ENCODE results near the gene GALNT17. TPM values are rescaled to one million over a fixed set of nuclear protein-coding genes. Genes with fewer than 3 reads are reported as not detected.

Gene GALNT17
- total RNA-seq, 1 donor from 2014 or later: 95.3 TPM

- Histone ChIP-seq H3K4me3 (no peak overlapping the region), H3K36me3 (no peaks in the 10 kb centered on the region), H3K27ac (replicated peaks) (no peak overlapping the region), H3K4me1 (peaks cover 14% of the 10 kb centered on the region), H3K27me3 (ENCODE audit: low read depth) (no peaks in the 10 kb centered on the region), H3K9me3 (replicated peaks) (no peaks in the 10 kb centered on the region)
- TF ChIP-seq, protein P1, sequence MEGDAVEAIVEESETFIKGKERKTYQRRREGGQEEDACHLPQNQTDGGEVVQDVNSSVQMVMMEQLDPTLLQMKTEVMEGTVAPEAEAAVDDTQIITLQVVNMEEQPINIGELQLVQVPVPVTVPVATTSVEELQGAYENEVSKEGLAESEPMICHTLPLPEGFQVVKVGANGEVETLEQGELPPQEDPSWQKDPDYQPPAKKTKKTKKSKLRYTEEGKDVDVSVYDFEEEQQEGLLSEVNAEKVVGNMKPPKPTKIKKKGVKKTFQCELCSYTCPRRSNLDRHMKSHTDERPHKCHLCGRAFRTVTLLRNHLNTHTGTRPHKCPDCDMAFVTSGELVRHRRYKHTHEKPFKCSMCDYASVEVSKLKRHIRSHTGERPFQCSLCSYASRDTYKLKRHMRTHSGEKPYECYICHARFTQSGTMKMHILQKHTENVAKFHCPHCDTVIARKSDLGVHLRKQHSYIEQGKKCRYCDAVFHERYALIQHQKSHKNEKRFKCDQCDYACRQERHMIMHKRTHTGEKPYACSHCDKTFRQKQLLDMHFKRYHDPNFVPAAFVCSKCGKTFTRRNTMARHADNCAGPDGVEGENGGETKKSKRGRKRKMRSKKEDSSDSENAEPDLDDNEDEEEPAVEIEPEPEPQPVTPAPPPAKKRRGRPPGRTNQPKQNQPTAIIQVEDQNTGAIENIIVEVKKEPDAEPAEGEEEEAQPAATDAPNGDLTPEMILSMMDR (IDR thresholded peaks at IDR 0.05; ENCODE audit: borderline replicate concordance): no peak
- intact Hi-C loops (cut with micrococcal nuclease): no loop called here
- DNase-seq: no peak
Observed at GRCh38 chr7:71298378-71298777, 166.4 kb downstream of the GALNT17 start.

DNA sequence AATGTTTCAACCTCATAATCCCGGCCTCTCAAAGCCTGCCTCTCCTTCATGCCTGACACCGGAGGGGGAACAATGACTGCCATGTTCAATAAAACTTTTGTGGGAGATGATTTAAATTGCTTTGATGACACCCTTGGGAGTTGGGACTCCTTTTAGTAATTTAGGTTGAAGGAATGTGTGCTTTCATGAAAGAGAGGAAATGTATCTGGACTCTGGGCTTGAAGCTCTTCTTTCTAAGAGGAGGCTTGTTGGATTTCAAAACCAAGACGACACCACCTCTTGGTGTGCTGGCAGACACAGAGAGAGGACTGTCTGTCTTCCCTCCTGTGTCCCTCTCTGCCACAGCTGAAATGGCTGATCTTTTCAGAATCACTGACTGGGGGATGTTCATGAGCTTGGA lies 168.1 kb downstream of the GALNT17 start:
- intact Hi-C loops (cut with micrococcal nuclease): no loop called here

DNA sequence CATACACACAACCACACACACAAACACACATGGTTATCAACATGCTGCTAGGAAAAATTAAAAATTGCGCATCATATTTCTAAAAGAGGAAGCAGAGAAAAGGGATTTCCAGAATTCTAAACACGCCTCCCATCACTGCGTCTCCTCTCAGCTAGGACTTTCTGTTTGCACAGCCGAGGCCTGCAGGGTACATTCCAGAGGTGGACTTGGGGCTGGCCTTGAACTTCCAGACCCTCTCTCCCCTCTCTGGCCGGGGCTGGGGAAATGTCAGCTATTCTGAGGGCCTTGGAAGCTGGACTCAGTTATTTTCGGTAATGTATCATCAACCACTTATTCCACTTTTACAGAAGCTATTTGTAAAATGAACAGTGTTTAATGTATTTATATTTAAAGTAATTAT lies 168.7 kb downstream of the GALNT17 start:
- Histone ChIP-seq H3K4me3 (no peak overlapping the region), H3K27ac (replicated peaks) (no peak overlapping the region), H3K36me3 (no peaks in the 10 kb centered on the region), H3K4me1 (peaks cover 14% of the 10 kb centered on the region), H3K9me3 (replicated peaks) (no peaks in the 10 kb centered on the region), H3K27me3 (ENCODE audit: low read depth) (no peaks in the 10 kb centered on the region)
- TF ChIP-seq, protein P1 (IDR thresholded peaks at IDR 0.05; ENCODE audit: borderline replicate concordance): no peak
- DNase-seq: no peak
- intact Hi-C loops (cut with micrococcal nuclease): no loop called here

More for the DNA sequence above, 168.1 kb downstream of the GALNT17 start:
- no peaks in the 10 kb centered on the region for H3K9me3 ChIP-seq (replicated peaks)
- no peaks in the 10 kb centered on the region for H3K27me3 ChIP-seq (ENCODE audit: low read depth)
- no peaks in the 10 kb centered on the region for H3K36me3 ChIP-seq
- H3K27ac ChIP-seq (replicated peaks): no peak overlapping the region
- H3K4me3 ChIP-seq: no peak overlapping the region
- H3K4me1 ChIP-seq: peaks cover 14% of the 10 kb centered on the region
- TF ChIP-seq, protein P1 (IDR thresholded peaks at IDR 0.05; ENCODE audit: borderline replicate concordance): no peak
- DNase-seq: no peak

- Histone ChIP-seq H3K27me3 (ENCODE audit: low read depth) (no peaks in the 10 kb centered on the region), H3K4me3 (no peak overlapping the region), H3K4me1 (peaks cover 14% of the 10 kb centered on the region), H3K27ac (replicated peaks) (no peak overlapping the region), H3K9me3 (replicated peaks) (no peaks in the 10 kb centered on the region), H3K36me3 (no peaks in the 10 kb centered on the region)
- DNase-seq: no peak
- intact Hi-C loops (cut with micrococcal nuclease): no loop called here
- TF ChIP-seq, protein P1 (IDR thresholded peaks at IDR 0.05; ENCODE audit: borderline replicate concordance): no peak
Observed at GRCh38 chr7:71301167-71301566, 169.2 kb downstream of the GALNT17 start.

DNA sequence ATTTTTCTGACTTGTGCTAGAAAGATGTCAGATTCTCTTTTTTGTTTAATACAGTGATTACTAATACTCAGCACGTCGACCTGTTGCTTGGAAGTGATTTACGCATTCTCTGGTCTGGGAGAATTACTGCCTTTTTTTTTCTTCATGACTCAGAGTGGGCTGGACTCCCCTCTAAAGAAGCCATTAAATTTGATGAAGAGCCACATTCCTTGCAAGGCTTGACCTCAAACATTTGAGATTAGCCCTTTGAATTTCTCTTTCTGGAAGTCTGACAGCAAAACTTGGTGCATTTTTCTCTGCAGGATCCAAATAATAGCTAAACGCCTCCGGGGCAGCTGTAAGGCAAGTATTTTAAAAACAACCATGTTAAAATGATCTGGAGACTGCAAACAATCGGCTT lies 171.6 kb downstream of the GALNT17 start:
- no peak overlapping the region for H3K4me3 ChIP-seq
- intact Hi-C loops (cut with micrococcal nuclease): no loop called here
- no peaks in the 10 kb centered on the region for H3K27me3 ChIP-seq (ENCODE audit: low read depth)
- TF ChIP-seq, protein P1 (IDR thresholded peaks at IDR 0.05; ENCODE audit: borderline replicate concordance): no peak
- H3K27ac ChIP-seq (replicated peaks): no peak overlapping the region
- no peak for DNase-seq
- no peaks in the 10 kb centered on the region for H3K36me3 ChIP-seq
- peaks cover 20% of the 10 kb centered on the region for H3K4me1 ChIP-seq
- H3K9me3 ChIP-seq (replicated peaks): no peaks in the 10 kb centered on the region

DNA sequence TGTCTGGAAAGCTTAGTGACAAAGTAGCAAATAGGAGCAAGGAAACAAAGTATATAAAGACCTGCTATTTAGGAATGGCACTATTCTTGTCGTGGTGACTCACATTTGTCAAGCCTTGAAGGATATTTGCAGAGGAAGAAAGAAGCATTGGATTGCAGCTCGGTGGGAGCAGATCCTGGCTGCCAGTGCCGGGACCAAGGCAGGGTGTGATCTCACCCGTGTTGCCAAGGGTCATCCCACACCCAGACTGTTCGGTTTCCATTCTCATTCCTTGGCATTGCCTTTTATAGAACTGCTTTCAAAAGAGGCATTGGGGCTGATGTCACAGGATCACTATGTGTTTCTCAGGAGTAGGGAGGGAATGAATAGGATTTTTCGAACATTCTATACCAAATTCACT lies 176.2 kb downstream of the GALNT17 start:
- Histone ChIP-seq H3K4me3 (peak overlapping the region; percentile 29), H3K36me3 (no peaks in the 10 kb centered on the region), H3K4me1 (peaks cover 25% of the 10 kb centered on the region), H3K9me3 (replicated peaks) (no peaks in the 10 kb centered on the region), H3K27me3 (ENCODE audit: low read depth) (no peaks in the 10 kb centered on the region), H3K27ac (replicated peaks) (peak overlapping the region; percentile 75)
- intact Hi-C loops (cut with micrococcal nuclease): no loop called here
- TF ChIP-seq, protein P1 (IDR thresholded peaks at IDR 0.05; ENCODE audit: borderline replicate concordance): no peak
- peak; percentile 22 for DNase-seq
